GM12878 (cell line): ENCODE results near the gene ETNK1. TPM values are rescaled to one million over a fixed set of nuclear protein-coding genes. Genes with fewer than 3 reads are reported as not detected.

Source experiments
- ASH2L ChIP-seq: fragments of 300-600, 200-600 bp; sonication (generic); IDR thresholded peaks from 2 replicates; pipeline ENCODE4 v1.6.1; 2017; ENCODE audit warnings: low read depth, mild to moderate bottlenecking, borderline replicate concordance
- BRCA1 ChIP-seq: IDR thresholded peaks from 2 replicates; pipeline ENCODE4 v1.6.1; 2011; ENCODE audit warnings: low read depth, low read length, improper control_type of control experiment
- CBFB ChIP-seq: IDR thresholded peaks from 2 replicates; pipeline ENCODE4 v1.6.1; 2016; ENCODE audit warnings: antibody characterized with exemption, low read depth
- DPF2 ChIP-seq: fragments of 450-650 bp; IDR thresholded peaks from 2 replicates; pipeline ENCODE4 v1.6.1; 2017; ENCODE audit warnings: mild to moderate bottlenecking
- MEF2A ChIP-seq: IDR thresholded peaks from 2 replicates; pipeline ENCODE4 v1.6.1; 2011; ENCODE audit warnings: low read depth, mild to moderate bottlenecking, low read length, moderate library complexity; ENCODE audit not compliant: insufficient read depth
- MTA3 ChIP-seq: IDR thresholded peaks from 2 replicates; pipeline ENCODE4 v1.6.1; 2012; ENCODE audit warnings: low read length, inconsistent platforms, borderline replicate concordance
- NFXL1 ChIP-seq: fragments of 450-650 bp; IDR thresholded peaks from 2 replicates; pipeline ENCODE4 v1.6.1; 2017; ENCODE audit warnings: antibody characterized with exemption, mild to moderate bottlenecking, borderline replicate concordance
- NR2C2 ChIP-seq: IDR thresholded peaks from 2 replicates; pipeline ENCODE4 v1.6.1; 2011; ENCODE audit warnings: borderline replicate concordance, low read depth; ENCODE audit not compliant: control insufficient read depth, insufficient read length
- PAX5 ChIP-seq: IDR thresholded peaks from 2 replicates; pipeline ENCODE4 v1.6.1; 2011; ENCODE audit warnings: low read depth, low read length, borderline replicate concordance
- RUNX3 ChIP-seq: IDR thresholded peaks from 2 replicates; pipeline ENCODE4 v1.6.1; 2012; ENCODE audit warnings: low read length, inconsistent platforms
- SMC3 ChIP-seq: IDR thresholded peaks from 2 replicates; pipeline ENCODE4 v1.6.1; 2011; ENCODE audit warnings: low read length, improper control_type of control experiment, borderline replicate concordance
- SUPT20H ChIP-seq: IDR thresholded peaks from 2 replicates; pipeline ENCODE4 v1.6.1; 2011; ENCODE audit warnings: low read depth, mild to moderate bottlenecking, low read length, moderate library complexity, borderline replicate concordance; ENCODE audit not compliant: control insufficient read depth
- YY1 ChIP-seq: IDR thresholded peaks from 2 replicates; pipeline ENCODE4 v1.6.1; 2011; ENCODE audit warnings: low read depth, mild to moderate bottlenecking, low read length
- polyA plus RNA-seq, 11 experiments: library from polyadenylated mRNA; depleted of rRNA in 4 of 11; unstranded in 6 of 11; stranded (reverse) in 5 of 11; fragments of >200 nt; fragmentation: Nextera tagmentation in 4 of 11; fragmentation: Illumina TruSeq in 1 of 11; extraction: Ambion mirVana in 4 of 11; extraction: Trizol in 1 of 11; gene quantifications; 1 replicate in 1 of 11; 2 replicates in 10 of 11; pipeline versions ENCODE4 v1.2.1 to v1.2.3, GENCODE V29; 2011 to 2016; ENCODE audit warnings: inconsistent platforms in 2 of 11, missing spikeins in 2 of 11, low read depth in 1 of 11
- total RNA-seq, 4 experiments: library from RNA; depleted of rRNA in 3 of 4; stranded (reverse); fragments of >200 nt in 3 of 4; fragmentation: Illumina TruSeq in 1 of 4; extraction: Trizol in 1 of 4; gene quantifications; 2 replicates each; pipeline versions ENCODE4 v1.2.1 to v1.2.3, GENCODE V29; 2013 to 2021
- TF ChIP-seq, protein P1 (sequence below): fragments of 450-650 bp; IDR thresholded peaks from 2 replicates; pipeline ENCODE4 v1.6.1; 2017; ENCODE audit warnings: antibody characterized with exemption, mild to moderate bottlenecking, moderate library complexity
- TF ChIP-seq, protein P2 (sequence below): IDR thresholded peaks from 2 replicates; pipeline ENCODE4 v1.6.1; 2012; ENCODE audit warnings: mild to moderate bottlenecking, low read depth, low read length
- TF ChIP-seq, protein P3 (sequence below): fragments of 450-650 bp; formaldehyde crosslinking; IDR thresholded peaks from 2 replicates; pipeline ENCODE4 v1.5.0; 2022; ENCODE audit warnings: mild to moderate bottlenecking, missing genetic modification characterization
- TF ChIP-seq, protein P4 (sequence below): fragments of 150-350 bp; IDR thresholded peaks from 2 replicates; pipeline ENCODE4 v1.6.1; 2014; ENCODE audit warnings: mild to moderate bottlenecking, low read depth, low read length

The ETNK1 gene
- total and polyA plus RNA-seq, 10 of the 15 experiments (the other 5 are each of a cell fraction or from before 2014, with no cell fraction given), result 12.3 to 69.4 (median 34.2) TPM

DNA sequence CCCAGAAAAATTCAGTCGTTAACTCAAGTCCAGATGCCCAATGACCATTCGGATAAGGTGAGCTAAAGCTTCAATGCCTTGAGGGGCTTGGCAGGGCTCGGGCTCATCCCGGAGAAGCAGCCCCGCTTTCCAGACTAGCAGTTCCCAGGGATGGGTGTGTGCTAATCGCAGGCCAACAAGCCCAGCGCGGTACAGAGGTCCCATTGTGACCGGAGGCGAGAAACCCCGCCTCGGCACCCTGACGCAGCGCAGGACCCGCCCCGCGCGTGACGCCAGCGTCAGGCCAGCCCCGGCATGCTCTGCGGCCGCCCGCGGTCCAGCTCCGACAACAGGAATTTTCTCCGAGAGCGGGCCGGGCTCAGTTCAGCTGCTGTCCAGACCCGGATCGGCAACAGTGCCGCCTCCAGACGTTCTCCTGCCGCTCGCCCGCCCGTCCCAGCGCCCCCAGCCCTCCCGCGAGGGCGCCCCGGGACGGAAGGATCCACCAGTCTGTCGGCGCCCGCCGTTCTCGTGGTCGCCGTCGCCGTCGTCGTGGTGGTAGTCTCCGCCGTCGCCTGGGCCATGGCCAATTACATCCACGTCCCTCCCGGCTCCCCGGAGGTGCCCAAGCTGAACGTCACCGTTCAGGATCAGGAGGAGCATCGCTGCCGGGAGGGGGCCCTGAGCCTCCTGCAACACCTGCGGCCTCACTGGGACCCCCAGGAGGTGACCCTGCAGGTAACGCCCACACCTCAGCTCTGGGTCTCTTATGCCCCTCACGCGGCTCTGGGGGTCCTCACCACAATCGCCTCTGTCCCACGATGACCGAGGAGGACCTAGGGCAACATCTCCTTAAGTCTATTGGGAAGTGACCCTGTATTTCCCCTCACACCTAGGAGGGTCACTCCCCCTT is at the start of gene ETNK1 (continued):
- no peak for TF ChIP-seq SMC3
- no peak for TF ChIP-seq SUPT20H
- TF ChIP-seq, protein P1, sequence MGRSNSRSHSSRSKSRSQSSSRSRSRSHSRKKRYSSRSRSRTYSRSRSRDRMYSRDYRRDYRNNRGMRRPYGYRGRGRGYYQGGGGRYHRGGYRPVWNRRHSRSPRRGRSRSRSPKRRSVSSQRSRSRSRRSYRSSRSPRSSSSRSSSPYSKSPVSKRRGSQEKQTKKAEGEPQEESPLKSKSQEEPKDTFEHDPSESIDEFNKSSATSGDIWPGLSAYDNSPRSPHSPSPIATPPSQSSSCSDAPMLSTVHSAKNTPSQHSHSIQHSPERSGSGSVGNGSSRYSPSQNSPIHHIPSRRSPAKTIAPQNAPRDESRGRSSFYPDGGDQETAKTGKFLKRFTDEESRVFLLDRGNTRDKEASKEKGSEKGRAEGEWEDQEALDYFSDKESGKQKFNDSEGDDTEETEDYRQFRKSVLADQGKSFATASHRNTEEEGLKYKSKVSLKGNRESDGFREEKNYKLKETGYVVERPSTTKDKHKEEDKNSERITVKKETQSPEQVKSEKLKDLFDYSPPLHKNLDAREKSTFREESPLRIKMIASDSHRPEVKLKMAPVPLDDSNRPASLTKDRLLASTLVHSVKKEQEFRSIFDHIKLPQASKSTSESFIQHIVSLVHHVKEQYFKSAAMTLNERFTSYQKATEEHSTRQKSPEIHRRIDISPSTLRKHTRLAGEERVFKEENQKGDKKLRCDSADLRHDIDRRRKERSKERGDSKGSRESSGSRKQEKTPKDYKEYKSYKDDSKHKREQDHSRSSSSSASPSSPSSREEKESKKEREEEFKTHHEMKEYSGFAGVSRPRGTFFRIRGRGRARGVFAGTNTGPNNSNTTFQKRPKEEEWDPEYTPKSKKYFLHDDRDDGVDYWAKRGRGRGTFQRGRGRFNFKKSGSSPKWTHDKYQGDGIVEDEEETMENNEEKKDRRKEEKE, result no peak
- TF ChIP-seq, protein P2, sequence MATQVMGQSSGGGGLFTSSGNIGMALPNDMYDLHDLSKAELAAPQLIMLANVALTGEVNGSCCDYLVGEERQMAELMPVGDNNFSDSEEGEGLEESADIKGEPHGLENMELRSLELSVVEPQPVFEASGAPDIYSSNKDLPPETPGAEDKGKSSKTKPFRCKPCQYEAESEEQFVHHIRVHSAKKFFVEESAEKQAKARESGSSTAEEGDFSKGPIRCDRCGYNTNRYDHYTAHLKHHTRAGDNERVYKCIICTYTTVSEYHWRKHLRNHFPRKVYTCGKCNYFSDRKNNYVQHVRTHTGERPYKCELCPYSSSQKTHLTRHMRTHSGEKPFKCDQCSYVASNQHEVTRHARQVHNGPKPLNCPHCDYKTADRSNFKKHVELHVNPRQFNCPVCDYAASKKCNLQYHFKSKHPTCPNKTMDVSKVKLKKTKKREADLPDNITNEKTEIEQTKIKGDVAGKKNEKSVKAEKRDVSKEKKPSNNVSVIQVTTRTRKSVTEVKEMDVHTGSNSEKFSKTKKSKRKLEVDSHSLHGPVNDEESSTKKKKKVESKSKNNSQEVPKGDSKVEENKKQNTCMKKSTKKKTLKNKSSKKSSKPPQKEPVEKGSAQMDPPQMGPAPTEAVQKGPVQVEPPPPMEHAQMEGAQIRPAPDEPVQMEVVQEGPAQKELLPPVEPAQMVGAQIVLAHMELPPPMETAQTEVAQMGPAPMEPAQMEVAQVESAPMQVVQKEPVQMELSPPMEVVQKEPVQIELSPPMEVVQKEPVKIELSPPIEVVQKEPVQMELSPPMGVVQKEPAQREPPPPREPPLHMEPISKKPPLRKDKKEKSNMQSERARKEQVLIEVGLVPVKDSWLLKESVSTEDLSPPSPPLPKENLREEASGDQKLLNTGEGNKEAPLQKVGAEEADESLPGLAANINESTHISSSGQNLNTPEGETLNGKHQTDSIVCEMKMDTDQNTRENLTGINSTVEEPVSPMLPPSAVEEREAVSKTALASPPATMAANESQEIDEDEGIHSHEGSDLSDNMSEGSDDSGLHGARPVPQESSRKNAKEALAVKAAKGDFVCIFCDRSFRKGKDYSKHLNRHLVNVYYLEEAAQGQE, result no peak
- TF ChIP-seq MTA3, result no peak
- no peak for TF ChIP-seq NR2C2
- TF ChIP-seq BRCA1, result no peak
- TF ChIP-seq, protein P3, sequence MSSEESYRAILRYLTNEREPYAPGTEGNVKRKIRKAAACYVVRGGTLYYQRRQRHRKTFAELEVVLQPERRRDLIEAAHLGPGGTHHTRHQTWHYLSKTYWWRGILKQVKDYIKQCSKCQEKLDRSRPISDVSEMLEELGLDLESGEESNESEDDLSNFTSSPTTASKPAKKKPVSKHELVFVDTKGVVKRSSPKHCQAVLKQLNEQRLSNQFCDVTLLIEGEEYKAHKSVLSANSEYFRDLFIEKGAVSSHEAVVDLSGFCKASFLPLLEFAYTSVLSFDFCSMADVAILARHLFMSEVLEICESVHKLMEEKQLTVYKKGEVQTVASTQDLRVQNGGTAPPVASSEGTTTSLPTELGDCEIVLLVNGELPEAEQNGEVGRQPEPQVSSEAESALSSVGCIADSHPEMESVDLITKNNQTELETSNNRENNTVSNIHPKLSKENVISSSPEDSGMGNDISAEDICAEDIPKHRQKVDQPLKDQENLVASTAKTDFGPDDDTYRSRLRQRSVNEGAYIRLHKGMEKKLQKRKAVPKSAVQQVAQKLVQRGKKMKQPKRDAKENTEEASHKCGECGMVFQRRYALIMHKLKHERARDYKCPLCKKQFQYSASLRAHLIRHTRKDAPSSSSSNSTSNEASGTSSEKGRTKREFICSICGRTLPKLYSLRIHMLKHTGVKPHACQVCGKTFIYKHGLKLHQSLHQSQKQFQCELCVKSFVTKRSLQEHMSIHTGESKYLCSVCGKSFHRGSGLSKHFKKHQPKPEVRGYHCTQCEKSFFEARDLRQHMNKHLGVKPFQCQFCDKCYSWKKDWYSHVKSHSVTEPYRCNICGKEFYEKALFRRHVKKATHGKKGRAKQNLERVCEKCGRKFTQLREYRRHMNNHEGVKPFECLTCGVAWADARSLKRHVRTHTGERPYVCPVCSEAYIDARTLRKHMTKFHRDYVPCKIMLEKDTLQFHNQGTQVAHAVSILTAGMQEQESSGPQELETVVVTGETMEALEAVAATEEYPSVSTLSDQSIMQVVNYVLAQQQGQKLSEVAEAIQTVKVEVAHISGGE (CRISPR knock-in tag), result no peak
- TF ChIP-seq, protein P4, sequence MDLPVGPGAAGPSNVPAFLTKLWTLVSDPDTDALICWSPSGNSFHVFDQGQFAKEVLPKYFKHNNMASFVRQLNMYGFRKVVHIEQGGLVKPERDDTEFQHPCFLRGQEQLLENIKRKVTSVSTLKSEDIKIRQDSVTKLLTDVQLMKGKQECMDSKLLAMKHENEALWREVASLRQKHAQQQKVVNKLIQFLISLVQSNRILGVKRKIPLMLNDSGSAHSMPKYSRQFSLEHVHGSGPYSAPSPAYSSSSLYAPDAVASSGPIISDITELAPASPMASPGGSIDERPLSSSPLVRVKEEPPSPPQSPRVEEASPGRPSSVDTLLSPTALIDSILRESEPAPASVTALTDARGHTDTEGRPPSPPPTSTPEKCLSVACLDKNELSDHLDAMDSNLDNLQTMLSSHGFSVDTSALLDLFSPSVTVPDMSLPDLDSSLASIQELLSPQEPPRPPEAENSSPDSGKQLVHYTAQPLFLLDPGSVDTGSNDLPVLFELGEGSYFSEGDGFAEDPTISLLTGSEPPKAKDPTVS, result no peak
- peak; percentile 46; the same call in 1 of the 2 replicates for TF ChIP-seq RUNX3
- TF ChIP-seq ASH2L, result peak; percentile 66; the same call in 1 of the 2 replicates
- peak; percentile 60 for TF ChIP-seq YY1
- no peak for TF ChIP-seq MEF2A
- no peak for TF ChIP-seq NFXL1
- TF ChIP-seq CBFB, result no peak
- TF ChIP-seq PAX5, result no peak; the same call in 1 of the 2 replicates
- TF ChIP-seq DPF2, result peak; percentile 62; the same call in 1 of the 2 replicates
